PFSK-1 (cell line): ENCODE data around the gene MAP7D3.

Source experiments
- POLR2AphosphoS5 ChIP-seq: IDR thresholded peaks from 2 replicates; pipeline ENCODE4 v1.6.1; 2012; ENCODE audit warnings: low read depth, mild to moderate bottlenecking, control low read depth, low read length, moderate library complexity
- REST ChIP-seq, 2 experiments: IDR thresholded peaks; 2 replicates each; pipeline versions ENCODE4 v1.6.1 to v1.8.0; 2011 to 2012; ENCODE audit warnings: low read depth in 2 of 2, low read length in 2 of 2, control low read depth in 1 of 2, inconsistent platforms in 1 of 2, mild to moderate bottlenecking in 1 of 2, moderate library complexity in 1 of 2; ENCODE audit not compliant: insufficient read depth in 1 of 2
- SIN3A ChIP-seq: IDR thresholded peaks from 2 replicates; pipeline ENCODE4 v1.6.1; 2012; ENCODE audit warnings: mild to moderate bottlenecking, low read length, moderate library complexity, borderline replicate concordance; ENCODE audit not compliant: insufficient read depth
- TAF1 ChIP-seq: IDR thresholded peaks from 2 replicates; pipeline ENCODE4 v1.6.1; 2012; ENCODE audit warnings: low read length, control low read depth, borderline replicate concordance; ENCODE audit not compliant: insufficient read depth

DNA sequence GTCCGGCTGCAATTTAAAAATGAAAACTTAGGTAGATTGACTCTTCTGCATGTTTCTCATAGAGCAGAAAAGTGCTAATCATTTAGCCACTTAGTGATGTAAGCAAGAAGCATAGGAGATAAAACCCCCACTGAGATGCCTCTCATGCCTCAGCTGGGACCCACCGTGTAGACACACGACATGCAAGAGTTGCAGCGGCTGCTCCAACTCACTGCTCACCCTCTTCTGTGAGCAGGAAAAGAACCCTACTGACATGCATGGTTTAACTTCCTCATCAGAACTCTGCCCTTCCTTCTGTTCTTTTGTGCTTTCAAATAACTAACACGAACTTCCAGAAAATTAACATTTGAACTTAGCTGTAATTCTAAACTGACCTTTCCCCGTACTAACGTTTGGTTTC, 41.0 kb downstream of the MAP7D3 start:
- no peak for TF ChIP-seq POLR2AphosphoS5
- no peak for TF ChIP-seq REST (IDR thresholded peaks at IDR 0.05; ENCODE audit: insufficient read depth in 1 of 2, low read depth in 2 of 2, low read length in 2 of 2)
- TF ChIP-seq TAF1, result no peak
- no peak for TF ChIP-seq SIN3A
